Liver (tissue), 3 donors: Measurements from ENCODE around the gene RELCH.

Experiments
- RXRA ChIP-seq, 2 donors: IDR thresholded peaks; 2 replicates each; pipeline ENCODE4 v1.6.1; 2017 to 2018; ENCODE audit warnings: antibody characterized with exemption in 2 of 2, mild to moderate bottlenecking in 1 of 2
- TF ChIP-seq, protein P1 (sequence below): fragments of 150-350 bp; IDR thresholded peaks from 2 replicates; pipeline ENCODE4 v1.5.1; 2017; ENCODE audit warnings: improper control_type of control experiment, low read depth, low read length; ENCODE audit not compliant: missing input control
- TF ChIP-seq, protein P2 (sequence below): IDR thresholded peaks from 2 replicates; pipeline ENCODE4 v1.6.1; 2016; ENCODE audit warnings: antibody characterized with exemption, mild to moderate bottlenecking
- TF ChIP-seq, protein P3 (sequence below): IDR thresholded peaks from 2 replicates; pipeline ENCODE4 v1.6.1; 2016; ENCODE audit warnings: antibody characterized with exemption
- TF ChIP-seq, protein P4 (sequence below): IDR thresholded peaks from 2 replicates; pipeline ENCODE4 v1.6.1; 2016; ENCODE audit warnings: antibody characterized with exemption
- donor health status: healthy.
- donor health status: healthy.

DNA sequence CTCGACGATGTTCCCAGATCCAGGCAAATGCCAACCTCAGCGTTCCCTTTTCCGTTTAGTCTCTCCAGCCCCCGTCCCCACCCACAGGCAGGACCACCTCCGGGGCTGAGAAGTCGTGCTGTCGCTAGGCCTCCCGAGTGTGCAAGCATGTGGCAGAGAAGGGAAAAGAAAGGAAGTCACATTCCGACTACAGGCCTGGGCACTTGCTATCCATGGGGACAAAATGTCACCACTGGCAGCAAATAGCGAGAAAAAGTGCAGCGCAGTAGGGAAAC, 619 bp upstream of the RELCH start:
- TF ChIP-seq, protein P1, sequence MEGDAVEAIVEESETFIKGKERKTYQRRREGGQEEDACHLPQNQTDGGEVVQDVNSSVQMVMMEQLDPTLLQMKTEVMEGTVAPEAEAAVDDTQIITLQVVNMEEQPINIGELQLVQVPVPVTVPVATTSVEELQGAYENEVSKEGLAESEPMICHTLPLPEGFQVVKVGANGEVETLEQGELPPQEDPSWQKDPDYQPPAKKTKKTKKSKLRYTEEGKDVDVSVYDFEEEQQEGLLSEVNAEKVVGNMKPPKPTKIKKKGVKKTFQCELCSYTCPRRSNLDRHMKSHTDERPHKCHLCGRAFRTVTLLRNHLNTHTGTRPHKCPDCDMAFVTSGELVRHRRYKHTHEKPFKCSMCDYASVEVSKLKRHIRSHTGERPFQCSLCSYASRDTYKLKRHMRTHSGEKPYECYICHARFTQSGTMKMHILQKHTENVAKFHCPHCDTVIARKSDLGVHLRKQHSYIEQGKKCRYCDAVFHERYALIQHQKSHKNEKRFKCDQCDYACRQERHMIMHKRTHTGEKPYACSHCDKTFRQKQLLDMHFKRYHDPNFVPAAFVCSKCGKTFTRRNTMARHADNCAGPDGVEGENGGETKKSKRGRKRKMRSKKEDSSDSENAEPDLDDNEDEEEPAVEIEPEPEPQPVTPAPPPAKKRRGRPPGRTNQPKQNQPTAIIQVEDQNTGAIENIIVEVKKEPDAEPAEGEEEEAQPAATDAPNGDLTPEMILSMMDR = no peak
- TF ChIP-seq, protein P2, sequence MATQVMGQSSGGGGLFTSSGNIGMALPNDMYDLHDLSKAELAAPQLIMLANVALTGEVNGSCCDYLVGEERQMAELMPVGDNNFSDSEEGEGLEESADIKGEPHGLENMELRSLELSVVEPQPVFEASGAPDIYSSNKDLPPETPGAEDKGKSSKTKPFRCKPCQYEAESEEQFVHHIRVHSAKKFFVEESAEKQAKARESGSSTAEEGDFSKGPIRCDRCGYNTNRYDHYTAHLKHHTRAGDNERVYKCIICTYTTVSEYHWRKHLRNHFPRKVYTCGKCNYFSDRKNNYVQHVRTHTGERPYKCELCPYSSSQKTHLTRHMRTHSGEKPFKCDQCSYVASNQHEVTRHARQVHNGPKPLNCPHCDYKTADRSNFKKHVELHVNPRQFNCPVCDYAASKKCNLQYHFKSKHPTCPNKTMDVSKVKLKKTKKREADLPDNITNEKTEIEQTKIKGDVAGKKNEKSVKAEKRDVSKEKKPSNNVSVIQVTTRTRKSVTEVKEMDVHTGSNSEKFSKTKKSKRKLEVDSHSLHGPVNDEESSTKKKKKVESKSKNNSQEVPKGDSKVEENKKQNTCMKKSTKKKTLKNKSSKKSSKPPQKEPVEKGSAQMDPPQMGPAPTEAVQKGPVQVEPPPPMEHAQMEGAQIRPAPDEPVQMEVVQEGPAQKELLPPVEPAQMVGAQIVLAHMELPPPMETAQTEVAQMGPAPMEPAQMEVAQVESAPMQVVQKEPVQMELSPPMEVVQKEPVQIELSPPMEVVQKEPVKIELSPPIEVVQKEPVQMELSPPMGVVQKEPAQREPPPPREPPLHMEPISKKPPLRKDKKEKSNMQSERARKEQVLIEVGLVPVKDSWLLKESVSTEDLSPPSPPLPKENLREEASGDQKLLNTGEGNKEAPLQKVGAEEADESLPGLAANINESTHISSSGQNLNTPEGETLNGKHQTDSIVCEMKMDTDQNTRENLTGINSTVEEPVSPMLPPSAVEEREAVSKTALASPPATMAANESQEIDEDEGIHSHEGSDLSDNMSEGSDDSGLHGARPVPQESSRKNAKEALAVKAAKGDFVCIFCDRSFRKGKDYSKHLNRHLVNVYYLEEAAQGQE = no peak
- TF ChIP-seq, protein P3, sequence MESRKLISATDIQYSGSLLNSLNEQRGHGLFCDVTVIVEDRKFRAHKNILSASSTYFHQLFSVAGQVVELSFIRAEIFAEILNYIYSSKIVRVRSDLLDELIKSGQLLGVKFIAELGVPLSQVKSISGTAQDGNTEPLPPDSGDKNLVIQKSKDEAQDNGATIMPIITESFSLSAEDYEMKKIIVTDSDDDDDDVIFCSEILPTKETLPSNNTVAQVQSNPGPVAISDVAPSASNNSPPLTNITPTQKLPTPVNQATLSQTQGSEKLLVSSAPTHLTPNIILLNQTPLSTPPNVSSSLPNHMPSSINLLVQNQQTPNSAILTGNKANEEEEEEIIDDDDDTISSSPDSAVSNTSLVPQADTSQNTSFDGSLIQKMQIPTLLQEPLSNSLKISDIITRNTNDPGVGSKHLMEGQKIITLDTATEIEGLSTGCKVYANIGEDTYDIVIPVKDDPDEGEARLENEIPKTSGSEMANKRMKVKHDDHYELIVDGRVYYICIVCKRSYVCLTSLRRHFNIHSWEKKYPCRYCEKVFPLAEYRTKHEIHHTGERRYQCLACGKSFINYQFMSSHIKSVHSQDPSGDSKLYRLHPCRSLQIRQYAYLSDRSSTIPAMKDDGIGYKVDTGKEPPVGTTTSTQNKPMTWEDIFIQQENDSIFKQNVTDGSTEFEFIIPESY = no peak
- TF ChIP-seq RXRA (IDR thresholded peaks at IDR 0.05) = no peak
- TF ChIP-seq, protein P4, sequence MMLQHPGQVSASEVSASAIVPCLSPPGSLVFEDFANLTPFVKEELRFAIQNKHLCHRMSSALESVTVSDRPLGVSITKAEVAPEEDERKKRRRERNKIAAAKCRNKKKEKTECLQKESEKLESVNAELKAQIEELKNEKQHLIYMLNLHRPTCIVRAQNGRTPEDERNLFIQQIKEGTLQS = no peak
